Prostate gland (tissue), 2 donors: ENCODE data around the gene GAMT. TPM values are rescaled to one million over a fixed set of nuclear protein-coding genes. Genes with fewer than 3 reads are reported as not detected.

Experiments used
- DNase-seq: peaks from one replicate; pipeline ENCODE4 v3.0.0-alpha.2; 2019; ENCODE audit warnings: low spot score
- H3K27ac ChIP-seq, 2 donors: fragments of 200-600 bp; sonication (generic); 2 replicates each; pipeline ENCODE4 v1.5.1; 2017 to 2019
- H3K27me3 ChIP-seq: fragments of 200-600 bp; sonication (generic); replicated peaks from 2 replicates; pipeline ENCODE4 v1.5.1; 2019; ENCODE audit not compliant: insufficient read depth
- H3K36me3 ChIP-seq, 2 donors: fragments of 200-600 bp; sonication (generic); 1 replicate in 1 of 2; 2 replicates in 1 of 2; pipeline versions ENCODE4 v1.5.1 to v1.8.1; 2017 to 2019
- H3K4me1 ChIP-seq: fragments of 200-600 bp; sonication (generic); replicated peaks from 2 replicates; pipeline ENCODE4 v1.5.1; 2019
- H3K4me3 ChIP-seq, 2 donors: fragments of 200-600 bp; sonication (generic); 2 replicates each; pipeline ENCODE4 v1.5.1; 2017 to 2019
- H3K9me3 ChIP-seq: fragments of 200-600 bp; sonication (generic); 2 replicates; pipeline ENCODE4 v1.5.1; 2017
- POLR2A ChIP-seq: fragments of 450-650 bp; IDR thresholded peaks from one replicate; pipeline ENCODE4 v1.6.1; 2016; ENCODE audit warnings: antibody characterized with exemption, mild to moderate bottlenecking
- POLR2AphosphoS5 ChIP-seq: sonication (generic); formaldehyde crosslinking; IDR thresholded peaks from one replicate; pipeline ENCODE4 v1.6.1; 2017; ENCODE audit warnings: antibody characterized with exemption
- WGBS: methylation state at CpG from one replicate; pipeline ENCODE4 v1.1.5; 2018; 5-methylcytosine and 5-hydroxymethylcytosine counted together
- intact Hi-C: fragments of 100-400 bp; cut with DNase I; formaldehyde crosslinking; loops from one replicate; pipeline ENCODE4 v1.14.2; 2022
- total RNA-seq, 2 donors: library from RNA; depleted of rRNA; stranded (reverse); fragments of >200 nt; gene quantifications; one replicate each; pipeline ENCODE4 v1.1.0, GENCODE V29; 2016
- TF ChIP-seq, protein P1 (sequence below), 4 experiments: fragments of 200-600 bp in 2 of 4; fragments of 450-650 bp in 2 of 4; sonication (generic) in 2 of 4; IDR thresholded peaks; 1 replicate in 3 of 4; 2 replicates in 1 of 4; pipeline ENCODE4 v1.5.1; 2016 to 2019; ENCODE audit warnings: antibody characterized with exemption in 4 of 4, mild to moderate bottlenecking in 2 of 4, moderate library complexity in 2 of 4

The GAMT gene
- total RNA-seq, result 100 to 1,000 TPM; 100 to 183 TPM

- DNase-seq, result no peak
- peaks cover 9% of the 10 kb centered on the region for H3K4me1 ChIP-seq
- intact Hi-C loops, result loop anchor here (10.0 kb wide), 2 partner anchors 87 to 127 kb away; partner anchors contain the start of gene FAM174C
- H3K27me3 ChIP-seq, result no peaks in the 10 kb centered on the region
- H3K9me3 ChIP-seq, result no peaks in the 10 kb centered on the region
- TF ChIP-seq POLR2A, result no peak
- TF ChIP-seq, protein P1, sequence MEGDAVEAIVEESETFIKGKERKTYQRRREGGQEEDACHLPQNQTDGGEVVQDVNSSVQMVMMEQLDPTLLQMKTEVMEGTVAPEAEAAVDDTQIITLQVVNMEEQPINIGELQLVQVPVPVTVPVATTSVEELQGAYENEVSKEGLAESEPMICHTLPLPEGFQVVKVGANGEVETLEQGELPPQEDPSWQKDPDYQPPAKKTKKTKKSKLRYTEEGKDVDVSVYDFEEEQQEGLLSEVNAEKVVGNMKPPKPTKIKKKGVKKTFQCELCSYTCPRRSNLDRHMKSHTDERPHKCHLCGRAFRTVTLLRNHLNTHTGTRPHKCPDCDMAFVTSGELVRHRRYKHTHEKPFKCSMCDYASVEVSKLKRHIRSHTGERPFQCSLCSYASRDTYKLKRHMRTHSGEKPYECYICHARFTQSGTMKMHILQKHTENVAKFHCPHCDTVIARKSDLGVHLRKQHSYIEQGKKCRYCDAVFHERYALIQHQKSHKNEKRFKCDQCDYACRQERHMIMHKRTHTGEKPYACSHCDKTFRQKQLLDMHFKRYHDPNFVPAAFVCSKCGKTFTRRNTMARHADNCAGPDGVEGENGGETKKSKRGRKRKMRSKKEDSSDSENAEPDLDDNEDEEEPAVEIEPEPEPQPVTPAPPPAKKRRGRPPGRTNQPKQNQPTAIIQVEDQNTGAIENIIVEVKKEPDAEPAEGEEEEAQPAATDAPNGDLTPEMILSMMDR (IDR thresholded peaks at IDR 0.05), result peak; percentile 34 to 72 (median 60)
- H3K27ac ChIP-seq, result peak within 1 kb of the TSS; percentile 53 to 56
- no peaks in the 10 kb centered on the region for H3K36me3 ChIP-seq
- WGBS, result 2% methylated on average over 49 of the region's 87 CpGs
- peak within 1 kb of the TSS; percentile 65 to 66 for H3K4me3 ChIP-seq
Observed at GRCh38 chr19:1401138-1401888, at the start of gene GAMT. GAMT (minus strand) TSS chr19:1401542; CDS start chr19:1401476, 66 bp downstream.

DNA sequence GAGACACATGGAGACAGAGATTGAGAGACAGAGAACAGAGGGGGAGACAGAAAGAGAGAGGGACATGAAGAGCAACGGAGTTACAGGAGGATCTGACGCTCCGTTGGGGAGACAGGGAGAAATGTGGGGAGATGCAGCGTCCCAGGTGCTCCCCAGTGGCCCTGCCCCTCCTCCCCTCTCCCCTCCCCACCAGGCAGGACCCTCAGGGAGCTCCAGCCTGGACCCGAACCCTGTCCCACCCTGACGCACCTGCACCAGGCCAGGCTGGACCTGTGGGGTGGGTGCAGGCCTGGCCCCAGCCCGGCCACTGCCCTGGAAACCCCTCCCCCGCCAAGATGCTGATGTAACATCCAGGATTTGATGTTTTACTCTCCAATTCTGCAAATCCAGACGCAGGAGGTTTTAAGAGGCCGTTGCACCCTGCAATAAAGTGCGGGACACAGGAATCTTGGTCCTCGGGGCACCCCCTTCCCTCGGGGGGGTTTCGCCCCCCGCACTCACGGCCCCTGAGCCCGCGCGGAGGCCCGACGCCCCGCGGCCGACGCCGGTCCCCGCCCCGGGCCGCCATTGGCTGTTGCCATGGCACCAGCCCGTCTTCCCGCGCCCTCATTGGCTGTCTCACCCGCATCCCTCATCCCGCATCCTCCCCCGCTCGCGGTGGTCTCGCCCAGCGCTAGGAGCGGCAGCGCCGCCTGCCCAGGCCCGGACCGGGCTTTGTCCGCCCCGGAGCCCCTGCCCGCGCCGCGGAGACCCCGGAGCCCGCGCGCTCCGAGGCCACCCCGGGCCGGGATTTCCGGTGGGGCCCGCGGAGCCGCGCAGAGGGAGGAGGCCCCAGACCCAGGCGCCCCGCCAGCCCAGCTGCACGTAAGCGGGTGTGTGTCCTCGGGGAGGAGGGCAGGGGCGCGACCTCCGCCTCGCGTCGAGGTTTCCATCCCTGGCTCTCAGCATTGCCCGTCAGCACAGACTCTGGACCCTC, 48.4 kb upstream of the GAMT start, which contains the start of gene APC2:
APC2 (plus strand) TSS at position 655 of the 976 bp plus-strand sequence. CDS start 2,881 bp downstream, outside the sequence.
- Histone ChIP-seq H3K36me3 (no peaks in the 10 kb centered on the region), H3K4me1 (peaks cover 5% of the 10 kb centered on the region), H3K9me3 (no peaks in the 10 kb centered on the region), H3K27ac (no peak within 1 kb of the TSS), H3K4me3 (no peak within 1 kb of the TSS), H3K27me3 (peaks cover 57% of the 10 kb centered on the region)
- 3% methylated on average over 74 of the region's 74 CpGs for WGBS
- TF ChIP-seq, protein P1 (IDR thresholded peaks at IDR 0.05), result no peak
- TF ChIP-seq POLR2A (no peak), POLR2AphosphoS5 (no peak)
- intact Hi-C loops, result no loop called here
- no peak for DNase-seq

DNA sequence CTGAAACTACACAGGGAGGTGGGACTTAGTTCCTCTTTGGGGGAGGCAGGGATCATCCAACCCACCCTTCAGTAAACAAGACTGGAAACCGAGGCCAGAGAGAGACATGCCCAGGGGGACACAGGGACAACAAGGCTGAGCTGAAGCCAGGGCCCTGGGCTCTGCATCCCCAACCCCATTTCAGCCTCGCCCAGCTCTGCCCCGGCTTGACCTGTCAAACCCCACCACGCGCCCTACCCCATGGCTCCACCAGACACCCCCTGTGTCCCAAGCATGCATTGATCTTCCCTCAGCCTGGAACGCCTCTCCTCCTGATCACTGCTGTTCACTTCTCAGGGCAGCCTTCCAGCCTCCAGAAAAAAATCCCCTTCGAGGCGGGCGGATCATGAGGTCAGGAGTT, 46.6 kb upstream of the GAMT start:
- H3K4me3 ChIP-seq, result no peak overlapping the region
- H3K4me1 ChIP-seq, result peaks cover 5% of the 10 kb centered on the region
- TF ChIP-seq, protein P1 (IDR thresholded peaks at IDR 0.05), result no peak
- TF ChIP-seq POLR2A (no peak), POLR2AphosphoS5 (no peak)
- no peaks in the 10 kb centered on the region for H3K36me3 ChIP-seq
- intact Hi-C loops, result no loop called here
- H3K27me3 ChIP-seq, result peaks cover 53% of the 10 kb centered on the region
- DNase-seq, result no peak
- 84% methylated on average over 9 of the region's 9 CpGs for WGBS
- no peak overlapping the region for H3K27ac ChIP-seq
- H3K9me3 ChIP-seq, result no peaks in the 10 kb centered on the region

GRCh38 chr19:1447504-1447903, 46.2 kb upstream of the GAMT start:
- no peak for TF ChIP-seq POLR2AphosphoS5
- TF ChIP-seq, protein P1 (IDR thresholded peaks at IDR 0.05), result no peak
- no peak for TF ChIP-seq POLR2A
- WGBS, result 29% methylated on average over 4 of the region's 4 CpGs
- no peak overlapping the region for H3K27ac ChIP-seq
- peaks cover 50% of the 10 kb centered on the region for H3K27me3 ChIP-seq
- H3K4me3 ChIP-seq, result no peak overlapping the region
- H3K9me3 ChIP-seq, result no peaks in the 10 kb centered on the region
- H3K36me3 ChIP-seq, result no peaks in the 10 kb centered on the region
- no peak for DNase-seq
- H3K4me1 ChIP-seq, result peaks cover 5% of the 10 kb centered on the region
- intact Hi-C loops, result no loop called here
